ENCODE results near the gene HCN3. TPM values are rescaled to one million over a fixed set of nuclear protein-coding genes. Genes with fewer than 3 reads are reported as not detected.
A peak's percentile ranks its signal among the peaks of the same experiment; 100 is the strongest.

HCN3 gene
- polyA plus RNA-seq, 1 experiment = 1.5 TPM

GRCh38 chr1:155324037-155324716, 46.9 kb downstream of the HCN3 start:
- H3K27ac ChIP-seq (ENCODE audit: low read depth, low read length) = peak overlapping the region; percentile 82
- no peaks in the 10 kb centered on the region for H3K27me3 ChIP-seq (ENCODE audit: control insufficient read depth, insufficient read depth, low read length)
- no peaks in the 10 kb centered on the region; the same call in 1 of the 2 replicates for H3K9me3 ChIP-seq (ENCODE audit: control insufficient read depth, insufficient read depth, low read length)
- peak overlapping the region; percentile 82 for H3K4me3 ChIP-seq (ENCODE audit: low read depth, low read length)
- CTCF ChIA-PET = interaction anchor here (0.5 to 3.2 kb wide), 12 partner anchors 10 to 340 kb away, joined by 3 to 62 read pairs (median 4); partner anchors contain the start of gene FDPS
- POLR2A ChIA-PET = interaction anchor here (0.6 to 2.6 kb wide), 6 partner anchors 16 to 349 kb away, joined by 3 to 11 read pairs (median 3); partner anchors contain the start of genes CLK2 and FDPS
- DNase-seq (ENCODE audit: low read depth, low spot score) = peak; percentile 89
- no peak for TF ChIP-seq CTCF (IDR thresholded peaks at IDR 0.05; ENCODE audit: low read depth, low read length)

GRCh38 chr1:155324717-155325602, 47.7 kb downstream of the HCN3 start:
- no peak for DNase-seq (ENCODE audit: low read depth, low spot score)
- H3K27me3 ChIP-seq (ENCODE audit: control insufficient read depth, insufficient read depth, low read length) = no peaks in the 10 kb centered on the region
- H3K27ac ChIP-seq (ENCODE audit: low read depth, low read length) = peak overlapping the region; percentile 52
- peak overlapping the region; percentile 82 for H3K4me3 ChIP-seq (ENCODE audit: low read depth, low read length)
- ChIA-PET CTCF (interaction anchor here (1.0 to 3.2 kb wide), 2 partner anchors 74 kb away, joined by 8 to 62 read pairs; no protein-coding TSS in a partner anchor), POLR2A (interaction anchor here (0.6 kb wide), 1 partner anchor 32 kb away, joined by 7 read pairs; no protein-coding TSS in a partner anchor)
- TF ChIP-seq CTCF (IDR thresholded peaks at IDR 0.05; ENCODE audit: low read depth, low read length) = peak; percentile 54
- no peaks in the 10 kb centered on the region; the same call in 1 of the 2 replicates for H3K9me3 ChIP-seq (ENCODE audit: control insufficient read depth, insufficient read depth, low read length)

GRCh38 chr1:155325603-155325893, 48.3 kb downstream of the HCN3 start:
- TF ChIP-seq CTCF (IDR thresholded peaks at IDR 0.05; ENCODE audit: low read depth, low read length) = no peak
- ChIA-PET CTCF (interaction anchor here (1.0 kb wide), 1 partner anchor 75 kb away, joined by 8 read pairs; no protein-coding TSS in a partner anchor), POLR2A (interaction anchor here (0.6 kb wide), 1 partner anchor 31 kb away, joined by 7 read pairs; no protein-coding TSS in a partner anchor)
- DNase-seq (ENCODE audit: low read depth, low spot score) = no peak
- Histone ChIP-seq H3K4me3 (ENCODE audit: low read depth, low read length) (peak overlapping the region; percentile 82), H3K27me3 (ENCODE audit: control insufficient read depth, insufficient read depth, low read length) (no peaks in the 10 kb centered on the region), H3K9me3 (ENCODE audit: control insufficient read depth, insufficient read depth, low read length) (no peaks in the 10 kb centered on the region; the same call in 1 of the 2 replicates), H3K27ac (ENCODE audit: low read depth, low read length) (peak overlapping the region; percentile 39)

- TF ChIP-seq CTCF (IDR thresholded peaks at IDR 0.05; ENCODE audit: low read depth, low read length) = no peak
- Histone ChIP-seq H3K27ac (ENCODE audit: low read depth, low read length) (no peak overlapping the region), H3K4me3 (ENCODE audit: low read depth, low read length) (peak overlapping the region; percentile 82; the same call in 1 of the 2 replicates), H3K27me3 (ENCODE audit: control insufficient read depth, insufficient read depth, low read length) (no peaks in the 10 kb centered on the region), H3K9me3 (ENCODE audit: control insufficient read depth, insufficient read depth, low read length) (no peaks in the 10 kb centered on the region; the same call in 1 of the 2 replicates)
- CTCF ChIA-PET = interaction anchor here (0.8 kb wide), 1 partner anchor 76 kb away, joined by 3 read pairs; no protein-coding TSS in a partner anchor
- no peak for DNase-seq (ENCODE audit: low read depth, low spot score)
- POLR2A ChIA-PET = no interaction called here
Measured at GRCh38 chr1:155326020-155326526, 48.8 kb downstream of the HCN3 start.
